ENCODE measurements around the gene COPS2.
"Not testable (repeated sequence)": the region's sequence is repeated elsewhere in the genome, so short reads cannot be mapped to it uniquely, and the experiment has no call there.

The COPS2 gene

GRCh38 chr15:49175582-49176397, 20.4 kb upstream of the COPS2 start:
- H3K27me3 Mint-ChIP-seq; intact Hi-C loops (cut with micrococcal nuclease); H3K4me3 Mint-ChIP-seq; H3K9me3 Mint-ChIP-seq; H3K36me3 Mint-ChIP-seq (ENCODE audit: low read depth): not testable (repeated sequence)
- peaks cover 38% of the 10 kb centered on the region for H3K4me1 Mint-ChIP-seq (ENCODE audit: low read depth)
- peak overlapping the region; percentile 48 for H3K27ac Mint-ChIP-seq

GRCh38 chr15:49174902-49175301, 19.5 kb upstream of the COPS2 start:
- Mint-ChIP-seq H3K27ac (peak overlapping the region; percentile 39), H3K36me3 (ENCODE audit: low read depth) (peaks cover 15% of the 10 kb centered on the region), H3K9me3 (no peaks in the 10 kb centered on the region), H3K27me3 (no peaks in the 10 kb centered on the region), H3K4me3 (no peak overlapping the region), H3K4me1 (ENCODE audit: low read depth) (peaks cover 41% of the 10 kb centered on the region)
- intact Hi-C loops (cut with micrococcal nuclease), result loop anchor here (5.0 kb wide), 1 partner anchor 447 kb away; the partner anchor contains the start of genes DTWD1 and FAM227B

- Mint-ChIP-seq H3K4me1 (ENCODE audit: low read depth) (peaks cover 47% of the 10 kb centered on the region), H3K9me3 (no peaks in the 10 kb centered on the region), H3K36me3 (ENCODE audit: low read depth) (peaks cover 10% of the 10 kb centered on the region), H3K27me3 (no peaks in the 10 kb centered on the region), H3K4me3 (peak overlapping the region; percentile 26), H3K27ac (peak overlapping the region; percentile 94)
- intact Hi-C loops (cut with micrococcal nuclease), result loop anchor here (5.0 kb wide), 1 partner anchor 451 kb away; the partner anchor contains the start of genes DTWD1 and FAM227B
Measured at GRCh38 chr15:49171790-49172189, 16.4 kb upstream of the COPS2 start.

GRCh38 chr15:49169880-49170597, 14.6 kb upstream of the COPS2 start, which contains the start of gene GALK2:
Gene GALK2 (plus strand): TSS chr15:49170247. CDS start chr15:49170323, 76 bp downstream.
- H3K27ac Mint-ChIP-seq, result peak within 1 kb of the TSS; percentile 94
- H3K4me3 Mint-ChIP-seq, result peak within 1 kb of the TSS; percentile 84
- intact Hi-C loops (cut with micrococcal nuclease), result loop anchor here (1.0 to 5.0 kb wide), 2 partner anchors 15 to 452 kb away; partner anchors contain the start of genes COPS2, DTWD1 and FAM227B
- no peaks in the 10 kb centered on the region for H3K9me3 Mint-ChIP-seq
- no peaks in the 10 kb centered on the region for H3K27me3 Mint-ChIP-seq
- H3K36me3 Mint-ChIP-seq (ENCODE audit: low read depth), result peaks cover 10% of the 10 kb centered on the region
- peaks cover 36% of the 10 kb centered on the region for H3K4me1 Mint-ChIP-seq (ENCODE audit: low read depth)

- Mint-ChIP-seq H3K4me3 (no peak overlapping the region), H3K9me3 (no peaks in the 10 kb centered on the region), H3K4me1 (ENCODE audit: low read depth) (peaks cover 19% of the 10 kb centered on the region), H3K36me3 (ENCODE audit: low read depth) (peaks cover 10% of the 10 kb centered on the region), H3K27me3 (no peaks in the 10 kb centered on the region), H3K27ac (no peak overlapping the region)
- intact Hi-C loops (cut with micrococcal nuclease), result no loop called here
Measured at GRCh38 chr15:49168016-49168415, 12.6 kb upstream of the COPS2 start.

GRCh38 chr15:49164865-49165264, 9.5 kb upstream of the COPS2 start:
- Mint-ChIP-seq H3K27me3 (no peaks in the 10 kb centered on the region), H3K4me1 (ENCODE audit: low read depth) (peaks cover 6% of the 10 kb centered on the region), H3K9me3 (no peaks in the 10 kb centered on the region), H3K4me3 (no peak overlapping the region), H3K27ac (no peak overlapping the region), H3K36me3 (ENCODE audit: low read depth) (peaks cover 9% of the 10 kb centered on the region)
- intact Hi-C loops (cut with micrococcal nuclease), result no loop called here

- Mint-ChIP-seq H3K9me3 (no peaks in the 10 kb centered on the region), H3K4me1 (ENCODE audit: low read depth) (no peaks in the 10 kb centered on the region), H3K27ac (no peak overlapping the region), H3K27me3 (no peaks in the 10 kb centered on the region), H3K36me3 (ENCODE audit: low read depth) (peaks cover 8% of the 10 kb centered on the region), H3K4me3 (no peak overlapping the region)
- intact Hi-C loops (cut with micrococcal nuclease), result no loop called here
Measured at GRCh38 chr15:49163678-49164077, 8.3 kb upstream of the COPS2 start.

GRCh38 chr15:49155834-49156627, 632 bp upstream of the COPS2 start:
- H3K4me1 Mint-ChIP-seq (ENCODE audit: low read depth), result peaks cover 25% of the 10 kb centered on the region
- H3K9me3 Mint-ChIP-seq, result no peaks in the 10 kb centered on the region
- H3K4me3 Mint-ChIP-seq, result peak overlapping the region; percentile 98
- peak overlapping the region; percentile 96 for H3K27ac Mint-ChIP-seq
- H3K36me3 Mint-ChIP-seq (ENCODE audit: low read depth), result peaks cover 20% of the 10 kb centered on the region
- intact Hi-C loops (cut with micrococcal nuclease), result loop anchor here (1.0 to 10.0 kb wide), 4 partner anchors 14 to 989 kb away; partner anchors contain the start of genes EID1, GALK2 and SECISBP2L
- H3K27me3 Mint-ChIP-seq, result no peaks in the 10 kb centered on the region

- Mint-ChIP-seq H3K27me3 (no peaks in the 10 kb centered on the region), H3K4me3 (peak overlapping the region; percentile 98), H3K4me1 (ENCODE audit: low read depth) (peaks cover 25% of the 10 kb centered on the region), H3K27ac (peak overlapping the region; percentile 96), H3K36me3 (ENCODE audit: low read depth) (peaks cover 20% of the 10 kb centered on the region), H3K9me3 (no peaks in the 10 kb centered on the region)
- intact Hi-C loops (cut with micrococcal nuclease), result loop anchor here (1.0 to 10.0 kb wide), 4 partner anchors 16 to 990 kb away; partner anchors contain the start of genes EID1, GALK2 and SECISBP2L
Measured at GRCh38 chr15:49154799-49155109, 645 bp downstream of the COPS2 start.

GRCh38 chr15:49154359-49154758, 1.0 kb downstream of the COPS2 start:
- Mint-ChIP-seq H3K36me3 (ENCODE audit: low read depth) (peaks cover 20% of the 10 kb centered on the region), H3K4me3 (peak overlapping the region; percentile 98), H3K27ac (peak overlapping the region; percentile 96), H3K4me1 (ENCODE audit: low read depth) (peaks cover 26% of the 10 kb centered on the region), H3K27me3 (no peaks in the 10 kb centered on the region), H3K9me3 (no peaks in the 10 kb centered on the region)
- intact Hi-C loops (cut with micrococcal nuclease), result loop anchor here (10.0 kb wide), 1 partner anchor 990 kb away; no protein-coding TSS in a partner anchor

GRCh38 chr15:49152552-49153312, 2.7 kb downstream of the COPS2 start:
- Mint-ChIP-seq H3K4me1 (ENCODE audit: low read depth) (peaks cover 42% of the 10 kb centered on the region), H3K4me3 (no peak overlapping the region), H3K27me3 (no peaks in the 10 kb centered on the region), H3K9me3 (no peaks in the 10 kb centered on the region), H3K27ac (no peak overlapping the region), H3K36me3 (ENCODE audit: low read depth) (peaks cover 26% of the 10 kb centered on the region)
- intact Hi-C loops (cut with micrococcal nuclease), result loop anchor here (10.0 kb wide), 1 partner anchor 992 kb away; no protein-coding TSS in a partner anchor

- H3K27me3 Mint-ChIP-seq, result no peaks in the 10 kb centered on the region
- H3K36me3 Mint-ChIP-seq (ENCODE audit: low read depth), result peaks cover 26% of the 10 kb centered on the region
- no peak overlapping the region for H3K4me3 Mint-ChIP-seq
- H3K9me3 Mint-ChIP-seq, result no peaks in the 10 kb centered on the region
- intact Hi-C loops (cut with micrococcal nuclease), result loop anchor here (10.0 kb wide), 1 partner anchor 993 kb away; no protein-coding TSS in a partner anchor
- H3K27ac Mint-ChIP-seq, result no peak overlapping the region
- peaks cover 48% of the 10 kb centered on the region for H3K4me1 Mint-ChIP-seq (ENCODE audit: low read depth)
Measured at GRCh38 chr15:49151831-49152230, 3.6 kb downstream of the COPS2 start.

- no peaks in the 10 kb centered on the region for H3K27me3 Mint-ChIP-seq
- H3K4me3 Mint-ChIP-seq, result no peak overlapping the region
- no peak overlapping the region for H3K27ac Mint-ChIP-seq
- no peaks in the 10 kb centered on the region for H3K9me3 Mint-ChIP-seq
- H3K36me3 Mint-ChIP-seq (ENCODE audit: low read depth), result peaks cover 23% of the 10 kb centered on the region
- peaks cover 37% of the 10 kb centered on the region for H3K4me1 Mint-ChIP-seq (ENCODE audit: low read depth)
- intact Hi-C loops (cut with micrococcal nuclease), result loop anchor here (5.0 kb wide), 1 partner anchor 286 kb away; no protein-coding TSS in a partner anchor
Measured at GRCh38 chr15:49148727-49149126, 6.7 kb downstream of the COPS2 start.
